H7 (cell line): ENCODE data around the gene ARL5C. TPM values are rescaled to one million over a fixed set of nuclear protein-coding genes. Genes with fewer than 3 reads are reported as not detected.

Source experiments
- DNase-seq: peaks from one replicate; pipeline ENCODE4 v3.0.0; 2012
- H3K27me3 ChIP-seq: 2 replicates; pipeline ENCODE4 v1.6.0; 2011; ENCODE audit warnings: mild to moderate bottlenecking, low read length; ENCODE audit not compliant: control insufficient read depth, insufficient read depth
- H3K36me3 ChIP-seq: replicated peaks from 2 replicates; pipeline ENCODE4 v1.5.1; 2011; ENCODE audit warnings: low read length; ENCODE audit not compliant: control insufficient read depth, insufficient read depth
- H3K4me3 ChIP-seq: 2 replicates; pipeline ENCODE4 v1.5.1; 2011; ENCODE audit warnings: low read depth, mild to moderate bottlenecking, control low read depth, low read length, moderate library complexity; ENCODE audit not compliant: insufficient read depth
- total RNA-seq: library from RNA; depleted of rRNA; stranded (reverse); fragments of >200 nt; shearing (Covaris generic); gene quantifications from 2 replicates; pipeline ENCODE4 v1.2.3, GENCODE V29; 2014; rRNA removed

ARL5C gene, protein sequence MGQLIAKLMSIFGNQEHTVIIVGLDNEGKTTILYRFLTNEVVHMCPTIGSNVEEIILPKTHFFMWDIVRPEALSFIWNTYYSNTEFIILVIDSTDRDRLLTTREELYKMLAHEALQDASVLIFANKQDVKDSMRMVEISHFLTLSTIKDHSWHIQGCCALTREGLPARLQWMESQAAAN
- not detected in 2 replicates for total RNA-seq

DNA sequence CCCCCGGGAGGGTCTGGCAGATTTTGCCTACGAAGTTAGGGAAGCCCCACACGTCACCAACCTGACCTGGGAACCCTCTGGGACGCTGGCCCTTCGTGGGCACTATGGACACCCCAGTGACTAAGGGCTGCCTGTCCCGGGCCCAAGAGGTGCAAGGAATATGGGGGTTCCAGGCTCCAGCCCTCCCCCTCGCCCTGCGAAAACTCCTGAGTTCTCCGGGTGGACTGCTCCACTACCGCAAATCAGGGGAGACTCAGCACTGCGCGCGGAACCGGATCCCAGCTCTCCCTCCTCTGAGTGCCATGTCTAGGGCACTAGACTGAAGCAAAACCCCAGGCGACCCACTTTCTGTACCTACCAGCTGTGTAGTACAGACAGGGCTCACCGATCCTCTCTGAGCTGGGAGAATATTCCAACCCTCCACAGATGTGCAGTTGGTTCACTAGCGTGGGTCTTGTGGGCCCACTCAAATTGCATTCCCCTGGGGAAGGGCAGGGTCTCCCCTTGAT is at the start of gene ARL5C:
ARL5C (minus strand) TSS at position 321 of the 509 bp plus-strand sequence. CDS start 401 bp downstream, outside the sequence.
- peak within 1 kb of the TSS; percentile 83 for H3K4me3 ChIP-seq
- H3K27me3 ChIP-seq, result peaks cover 25% of the 10 kb centered on the region
- no peak for DNase-seq
- no peaks in the 10 kb centered on the region for H3K36me3 ChIP-seq

DNA sequence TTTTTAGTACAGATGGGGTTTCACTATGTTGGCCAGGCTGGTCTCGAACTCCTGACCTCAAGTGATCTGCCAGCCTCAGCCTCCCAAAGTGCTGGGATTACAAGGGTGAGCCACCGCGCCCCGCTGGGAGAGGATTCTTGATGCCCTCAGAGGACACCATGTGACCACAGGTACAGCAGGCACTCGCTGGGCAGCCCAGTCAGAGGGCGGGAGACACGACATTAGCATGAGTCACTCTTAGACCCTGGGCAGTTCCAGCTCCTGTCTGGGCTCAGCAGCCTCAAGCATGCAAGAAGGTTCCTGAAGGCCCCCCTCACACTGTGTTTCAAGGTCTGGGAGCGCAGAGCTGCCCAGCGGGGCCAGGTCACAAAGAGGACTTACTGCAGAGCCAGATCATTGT is 47.9 kb upstream of the ARL5C start:
- peak; percentile 61 for DNase-seq
- no peak overlapping the region for H3K4me3 ChIP-seq
- peaks cover 38% of the 10 kb centered on the region for H3K27me3 ChIP-seq
- no peaks in the 10 kb centered on the region for H3K36me3 ChIP-seq

DNA sequence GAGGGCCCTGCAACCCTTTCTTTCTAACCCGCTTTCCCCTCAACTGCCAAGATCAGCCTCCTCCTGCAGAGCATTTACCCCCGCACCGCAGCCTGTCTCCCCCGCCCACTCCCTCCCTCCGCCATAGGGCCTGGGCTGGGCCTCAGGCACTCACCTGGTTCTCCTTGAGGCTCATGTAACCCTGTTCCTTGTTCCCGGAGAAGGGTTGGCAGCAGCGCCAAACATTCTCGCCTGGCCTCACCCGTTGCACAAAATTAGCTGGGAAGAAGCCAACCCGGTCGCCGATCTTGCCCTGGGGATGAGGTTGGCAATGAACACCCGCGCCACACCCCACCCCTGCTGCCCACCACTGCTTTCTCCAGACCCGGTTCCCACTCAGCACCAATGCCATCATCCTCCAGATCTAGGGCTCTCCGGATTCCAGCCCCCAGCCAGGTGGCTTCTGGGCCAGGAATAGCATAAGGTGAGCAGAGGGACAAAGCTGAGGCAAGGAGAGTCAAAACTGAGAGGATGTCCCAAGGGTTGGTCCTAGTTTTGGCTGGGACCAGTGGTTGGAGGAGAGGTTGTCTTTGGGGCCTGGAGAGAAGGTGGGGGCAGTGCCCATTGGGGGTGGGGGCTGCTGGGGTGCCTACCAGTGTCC is 47.0 kb upstream of the ARL5C start:
- H3K27me3 ChIP-seq, result peaks cover 29% of the 10 kb centered on the region
- no peaks in the 10 kb centered on the region for H3K36me3 ChIP-seq
- no peak overlapping the region for H3K4me3 ChIP-seq
- DNase-seq, result peak; percentile 85

DNA sequence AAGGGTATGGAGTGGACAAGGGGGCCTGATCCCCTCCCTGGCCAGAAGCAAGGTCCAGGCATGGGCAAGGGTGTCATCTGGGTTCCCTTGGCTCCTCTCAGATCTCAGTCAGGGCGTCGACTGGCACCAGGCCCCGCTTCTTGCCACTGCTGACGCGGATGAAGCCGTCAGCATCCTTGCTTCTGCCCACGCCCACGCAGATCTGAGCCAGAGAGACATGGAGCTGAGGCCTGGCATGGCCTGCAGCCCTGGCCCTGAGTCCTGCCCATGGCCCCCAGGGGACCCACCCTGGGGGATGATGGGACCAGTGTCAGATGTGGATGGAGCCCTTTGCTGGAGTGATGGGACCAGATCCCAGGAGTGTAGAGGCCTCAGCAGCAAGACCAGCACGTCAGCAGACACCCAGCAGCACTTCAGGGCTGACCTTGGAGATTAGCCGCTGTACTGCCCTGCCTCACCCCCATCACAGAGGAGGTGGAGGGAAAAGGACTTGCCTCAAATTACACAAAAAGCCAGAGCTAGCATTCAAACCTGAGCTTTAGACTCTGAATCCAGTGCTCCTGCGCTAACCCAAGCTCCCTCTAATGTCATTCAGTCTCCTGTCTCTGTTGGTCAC is 46.3 kb upstream of the ARL5C start:
- H3K4me3 ChIP-seq, result no peak overlapping the region
- H3K27me3 ChIP-seq, result peaks cover 27% of the 10 kb centered on the region
- H3K36me3 ChIP-seq, result no peaks in the 10 kb centered on the region
- DNase-seq, result no peak

DNA sequence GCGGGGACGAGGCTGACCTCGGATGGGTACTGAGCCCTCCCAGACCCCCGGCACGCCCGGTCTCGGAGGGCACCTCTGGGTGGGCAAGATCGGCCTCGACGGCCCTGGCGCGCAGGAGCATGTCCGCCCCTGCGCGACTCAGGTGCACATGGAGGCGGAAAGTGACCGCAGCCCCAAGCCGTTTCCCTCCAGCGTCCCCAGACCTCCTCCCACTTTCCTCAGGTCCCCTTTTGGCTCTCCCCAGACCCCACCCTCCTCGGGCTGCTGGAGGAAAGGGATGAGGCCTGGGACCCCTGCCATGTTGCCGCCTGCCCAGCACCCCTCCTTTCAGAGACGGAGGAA is 44.1 kb upstream of the ARL5C start:
- peak overlapping the region; percentile 58 for H3K4me3 ChIP-seq
- DNase-seq, result peak; percentile 70
- peaks cover 20% of the 10 kb centered on the region; the same call in 1 of the 2 replicates for H3K27me3 ChIP-seq
- peaks cover 1% of the 10 kb centered on the region for H3K36me3 ChIP-seq

DNA sequence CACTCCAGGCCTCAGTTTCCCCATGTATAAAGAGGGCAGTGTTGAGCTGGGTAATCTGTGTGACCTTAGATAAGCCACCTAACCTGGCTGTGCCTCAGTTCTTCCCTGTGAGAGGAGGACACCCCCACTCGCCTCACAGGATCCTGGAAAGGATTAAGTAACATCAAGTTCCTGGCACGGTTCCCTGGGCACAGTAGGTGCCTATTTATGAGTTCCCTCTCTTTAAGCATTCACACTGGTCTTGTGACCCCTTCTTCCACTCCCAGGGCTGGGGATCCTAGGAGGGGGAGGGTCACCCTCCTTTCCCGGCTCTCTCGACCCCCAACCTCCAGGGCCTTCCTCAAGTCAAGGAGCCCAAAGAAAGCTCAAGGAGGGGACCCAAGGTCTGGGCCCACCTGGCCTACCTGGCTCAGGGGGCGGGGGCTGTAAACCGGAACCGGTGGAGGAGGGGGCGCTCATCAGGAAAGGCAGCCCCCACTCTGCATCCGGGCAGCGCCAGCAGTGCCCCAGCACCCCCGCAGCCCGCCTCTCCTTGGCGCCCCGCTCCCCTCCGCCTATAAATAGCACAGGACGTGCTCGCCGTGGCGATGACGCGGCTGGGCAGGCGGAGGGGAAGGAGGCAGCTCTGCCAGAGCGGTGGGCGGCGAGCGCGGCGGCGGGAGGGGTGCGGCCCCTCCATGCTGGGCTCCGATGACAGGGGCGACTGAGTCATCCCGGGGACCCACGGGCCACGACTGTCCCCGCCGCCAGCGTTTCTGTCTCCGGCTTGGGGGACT is 43.5 kb upstream of the ARL5C start:
- Histone ChIP-seq H3K27me3 (peaks cover 20% of the 10 kb centered on the region; the same call in 1 of the 2 replicates), H3K4me3 (peak overlapping the region; percentile 58), H3K36me3 (peaks cover 4% of the 10 kb centered on the region)
- DNase-seq, result peak; percentile 86

DNA sequence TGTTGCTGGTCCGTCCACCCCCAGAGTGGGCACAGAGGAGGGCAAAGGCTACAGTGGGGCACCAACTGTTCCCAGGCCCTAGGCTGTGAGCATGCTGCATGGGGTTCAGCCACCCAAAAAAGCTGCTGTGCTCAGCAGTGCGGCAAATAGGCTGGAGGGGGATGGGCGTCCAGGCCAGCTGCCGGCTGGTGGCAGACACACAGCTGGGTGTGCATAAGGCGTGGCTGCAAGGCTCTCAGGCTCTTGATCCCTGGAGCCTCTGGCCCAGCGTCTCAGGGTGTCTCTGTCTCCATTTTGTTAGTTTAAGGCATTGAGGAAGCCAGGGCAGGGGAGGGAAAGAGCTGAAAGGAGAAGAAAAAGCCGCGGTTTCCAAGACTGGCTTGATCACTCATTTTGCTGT is 42.9 kb upstream of the ARL5C start:
- H3K27me3 ChIP-seq, result peaks cover 16% of the 10 kb centered on the region; the same call in 1 of the 2 replicates
- DNase-seq, result peak; percentile 65
- H3K36me3 ChIP-seq, result peaks cover 8% of the 10 kb centered on the region
- H3K4me3 ChIP-seq, result no peak overlapping the region

DNA sequence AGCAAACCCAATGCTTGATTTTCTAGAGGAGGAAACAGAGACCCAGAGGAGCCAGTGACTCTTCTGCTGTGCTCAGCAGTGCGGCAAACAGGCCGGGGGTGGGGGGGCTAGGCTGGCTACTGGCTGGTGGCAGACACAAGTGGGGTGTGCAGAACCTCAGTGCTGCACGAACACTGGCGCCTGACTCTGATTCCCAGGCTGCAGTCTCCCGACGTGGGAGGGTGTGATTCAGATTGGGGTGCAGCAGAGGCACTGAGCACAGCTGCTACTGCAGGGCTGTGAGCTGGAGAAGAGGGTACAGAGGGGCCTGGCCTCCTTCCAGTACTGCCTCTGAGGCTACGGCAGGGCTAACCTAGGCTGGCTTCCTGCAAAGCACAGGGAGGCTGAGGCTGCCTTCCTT is 42.2 kb upstream of the ARL5C start:
- DNase-seq, result no peak
- H3K4me3 ChIP-seq, result no peak overlapping the region
- H3K36me3 ChIP-seq, result peaks cover 14% of the 10 kb centered on the region
- peaks cover 16% of the 10 kb centered on the region; the same call in 1 of the 2 replicates for H3K27me3 ChIP-seq

DNA sequence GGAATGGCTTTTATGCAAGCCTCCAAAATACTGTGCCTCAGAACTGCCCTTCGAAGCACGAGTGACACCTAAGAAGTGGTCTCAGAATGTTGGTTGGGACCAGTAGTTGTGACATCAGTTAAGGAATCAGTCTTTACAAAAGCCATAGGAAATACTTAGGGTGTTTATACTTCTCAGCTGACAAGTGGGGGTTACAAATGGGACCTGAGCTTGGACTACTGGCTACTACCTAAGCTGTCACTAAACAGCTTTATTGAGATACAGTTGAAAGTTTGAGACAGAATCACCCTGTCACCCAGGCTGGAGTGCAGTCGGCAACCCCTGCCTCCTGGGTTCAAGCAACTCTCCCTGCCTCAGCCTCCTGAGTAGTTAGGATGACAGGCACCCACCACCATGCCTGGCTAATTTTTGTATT is 39.2 kb upstream of the ARL5C start:
- no peak overlapping the region for H3K4me3 ChIP-seq
- no peak for DNase-seq
- peaks cover 37% of the 10 kb centered on the region for H3K36me3 ChIP-seq
- peaks cover 11% of the 10 kb centered on the region; the same call in 1 of the 2 replicates for H3K27me3 ChIP-seq

DNA sequence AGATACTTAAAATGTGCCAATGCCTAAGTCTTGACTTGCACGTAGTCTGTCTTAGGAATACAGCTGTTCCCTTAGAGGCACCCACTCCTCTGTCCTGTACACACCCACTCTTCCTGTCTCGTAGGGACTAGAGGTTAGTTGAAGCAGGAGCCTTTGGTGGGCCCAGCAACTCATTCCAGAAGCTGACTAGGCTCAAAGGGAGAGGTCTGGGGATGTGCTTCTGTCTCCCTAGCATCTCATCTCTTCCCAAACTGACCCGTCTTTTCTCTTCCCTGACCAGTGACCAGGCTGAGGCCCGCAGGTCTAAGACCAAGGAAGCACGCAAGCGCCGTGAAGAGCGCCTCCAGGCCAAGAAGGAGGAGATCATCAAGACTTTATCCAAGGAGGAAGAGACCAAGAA is 38.3 kb upstream of the ARL5C start:
- DNase-seq, result no peak
- Histone ChIP-seq H3K27me3 (peaks cover 2% of the 10 kb centered on the region; the same call in 1 of the 2 replicates), H3K4me3 (no peak overlapping the region), H3K36me3 (peaks cover 37% of the 10 kb centered on the region)

DNA sequence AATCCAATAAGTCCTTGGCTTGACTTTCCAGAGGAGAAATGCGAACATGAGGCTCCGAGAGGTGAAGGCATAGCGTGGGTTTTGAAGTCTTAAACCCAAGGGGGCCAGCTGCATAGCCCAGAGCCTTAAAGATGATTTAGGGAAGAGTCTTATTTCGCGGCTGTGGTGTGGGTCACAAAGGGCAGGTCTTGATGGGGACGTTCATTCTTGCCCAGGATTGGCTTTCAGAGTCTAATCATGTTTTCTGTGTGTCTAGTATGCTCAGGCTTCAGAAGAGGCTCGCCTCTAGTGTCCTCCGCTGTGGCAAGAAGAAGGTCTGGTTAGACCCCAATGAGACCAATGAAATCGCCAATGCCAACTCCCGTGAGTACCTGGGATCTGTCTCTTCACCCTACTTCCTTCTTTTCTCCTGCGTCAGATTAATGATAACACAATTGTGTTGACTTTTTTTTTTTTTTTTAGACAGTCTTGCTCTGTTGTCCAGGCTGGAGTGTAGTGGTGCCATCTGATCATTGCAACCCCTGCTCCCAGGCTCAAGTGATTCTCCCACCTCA is 35.1 kb upstream of the ARL5C start:
- Histone ChIP-seq H3K36me3 (peaks cover 37% of the 10 kb centered on the region), H3K4me3 (peak overlapping the region; percentile 100), H3K27me3 (no peaks in the 10 kb centered on the region)
- no peak for DNase-seq

DNA sequence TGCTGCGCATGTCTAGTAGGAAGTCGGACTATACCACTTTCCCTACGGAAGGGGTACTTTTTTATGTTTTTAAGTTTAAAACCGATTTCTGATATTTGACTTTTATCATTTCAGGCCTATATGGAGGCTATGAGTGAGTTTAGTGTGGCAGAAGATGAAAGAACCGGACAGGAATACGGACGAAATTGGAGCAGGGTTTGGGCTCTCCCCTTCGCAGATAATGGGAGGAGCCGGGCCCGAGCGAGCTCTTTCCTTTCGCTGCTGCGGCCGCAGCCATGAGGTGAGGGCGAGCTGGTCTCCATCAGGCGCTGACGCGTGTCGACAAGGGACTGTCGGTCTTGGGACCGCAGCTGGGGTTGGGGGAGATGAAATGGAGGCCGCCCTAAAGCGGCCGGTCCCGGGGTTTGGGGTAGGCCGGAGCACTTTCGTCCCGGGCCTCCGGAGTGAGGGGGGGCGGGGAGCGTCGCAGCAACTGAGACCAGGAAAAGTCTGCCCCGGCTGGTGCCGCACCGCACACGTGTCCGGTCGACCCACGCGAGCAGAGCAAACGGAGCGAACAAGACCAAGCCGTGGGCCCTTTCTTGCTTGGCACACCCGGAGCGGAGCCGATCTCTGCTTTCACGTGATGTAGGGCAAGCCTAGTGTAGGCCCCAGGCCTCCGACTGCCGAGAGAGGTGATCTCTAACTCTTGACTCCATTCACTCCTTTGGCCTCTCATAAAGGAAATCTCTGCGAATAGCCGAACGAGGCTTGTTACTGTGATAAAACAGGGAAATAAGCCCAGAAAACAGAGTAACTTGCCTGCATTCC is 34.3 kb upstream of the ARL5C start, which contains the start of gene RPL19:
RPL19 (plus strand) TSS at position 214 of the 810 bp plus-strand sequence; CDS start at position 276, 62 bp downstream.
- Histone ChIP-seq H3K27me3 (no peaks in the 10 kb centered on the region), H3K36me3 (peaks cover 37% of the 10 kb centered on the region), H3K4me3 (peak within 1 kb of the TSS; percentile 100)
- DNase-seq, result peak; percentile 92

DNA sequence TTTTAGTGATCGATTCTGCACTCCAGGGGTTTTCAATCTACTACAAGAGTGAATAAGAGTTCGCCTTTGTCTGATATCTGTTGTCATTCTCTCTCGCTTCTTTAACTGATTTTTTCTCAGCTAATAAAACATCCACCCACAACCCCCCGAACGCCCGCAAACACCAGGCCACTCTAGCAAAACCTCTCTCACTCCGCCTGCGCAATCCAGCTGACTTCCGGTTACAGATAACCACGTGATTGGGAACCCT is 33.8 kb upstream of the ARL5C start:
- Histone ChIP-seq H3K4me3 (peak overlapping the region; percentile 100), H3K36me3 (peaks cover 33% of the 10 kb centered on the region), H3K27me3 (no peaks in the 10 kb centered on the region)
- DNase-seq, result peak; percentile 93

DNA sequence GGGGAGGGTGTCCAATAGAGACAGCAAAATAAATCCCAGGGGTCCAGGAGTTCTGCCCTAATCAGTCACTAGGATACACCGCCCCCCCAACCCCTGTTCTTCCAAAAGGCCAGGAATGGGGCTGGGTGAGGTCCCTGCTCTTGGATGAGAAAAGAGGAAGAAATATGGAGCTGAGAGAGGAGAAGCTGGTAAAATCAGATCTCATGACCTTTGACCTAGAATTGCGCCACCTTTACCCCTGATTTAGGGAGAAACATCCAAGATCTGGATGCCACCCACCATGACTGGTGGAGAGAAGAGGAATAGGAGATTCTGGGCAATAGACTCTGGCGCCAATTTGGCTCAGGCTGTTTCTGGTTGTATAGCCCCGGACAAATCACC is 32.2 kb upstream of the ARL5C start:
- no peak for DNase-seq
- Histone ChIP-seq H3K27me3 (no peaks in the 10 kb centered on the region), H3K4me3 (peak overlapping the region; percentile 88), H3K36me3 (peaks cover 26% of the 10 kb centered on the region)
